ENCODE results near the gene TSPO2. TPM values are rescaled to one million over a fixed set of nuclear protein-coding genes. Genes with fewer than 3 reads are reported as not detected.

TSPO2 gene
- total and polyA plus RNA-seq, 2 donors (not counting 3 experiments of a cell fraction or from before 2014, with no cell fraction given): not detected

DNA sequence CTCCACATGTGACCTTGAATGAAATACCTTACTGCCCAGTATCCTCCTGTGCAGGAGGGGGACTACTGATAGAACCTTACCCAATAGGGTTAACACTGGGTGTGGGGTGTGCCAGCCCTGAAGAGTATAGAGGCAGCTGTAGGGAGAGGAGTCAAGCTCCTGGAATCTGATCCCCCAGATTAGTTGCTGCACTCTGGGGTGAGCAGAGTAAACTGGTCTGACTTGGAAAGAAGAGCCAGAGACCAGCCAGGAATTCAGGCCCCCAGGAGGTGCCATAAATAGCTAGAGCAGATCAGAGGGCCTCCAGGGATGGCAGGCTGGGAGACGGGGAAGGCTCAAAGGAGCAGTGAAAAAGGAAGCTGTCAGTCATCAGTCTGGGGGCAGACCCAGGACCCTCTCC is 7.3 kb downstream of the TSPO2 start:
- Histone ChIP-seq H3K4me2 (ENCODE audit: insufficient read depth, low read length) (no peak overlapping the region), H3K27me3 (ENCODE audit: control insufficient read depth in 2 of 2, insufficient read depth in 2 of 2, low read length in 2 of 2) (peaks cover under 1 to 2% of the 10 kb centered on the region in 2 experiments), H3K79me2 (ENCODE audit: control insufficient read depth, insufficient read depth, low read length) (no peaks in the 10 kb centered on the region), H3K9me3 (replicated peaks; ENCODE audit: control insufficient read depth, insufficient read depth, low read length) (no peaks in the 10 kb centered on the region), H3K9me1 (replicated peaks; ENCODE audit: control insufficient read depth, extremely low read depth, insufficient read depth, low read length) (no peaks in the 10 kb centered on the region), H3K27ac (ENCODE audit: insufficient read depth, low read depth, low read length) (no peak overlapping the region), H4K20me1 (replicated peaks; ENCODE audit: control insufficient read depth, extremely low read depth, insufficient read depth, low read length) (no peaks in the 10 kb centered on the region), H3K4me3 (replicated peaks in 1 of 3; ENCODE audit: insufficient read depth in 1 of 3, low read depth in 1 of 3, low read length in 3 of 3) (no peak overlapping the region), H2AFZ (ENCODE audit: low read depth, low read length) (no peak overlapping the region), H3K4me1 (ENCODE audit: control insufficient read depth, extremely low read depth, insufficient read depth, low read length) (peaks cover 5% of the 10 kb centered on the region), H3K9ac (replicated peaks; ENCODE audit: extremely low read depth, insufficient read depth, low read length) (no peak overlapping the region), H3K36me3 (ENCODE audit: control insufficient read depth in 2 of 2, extremely low read depth in 1 of 2, insufficient read depth in 2 of 2, low read length in 2 of 2) (no peaks in the 10 kb centered on the region)
- dilution Hi-C loops (cut with MboI; ENCODE audit: extremely low pct_ligation_motif_present, low sequenced_read_pairs) (no loop called here), intact Hi-C loops (cut with micrococcal nuclease) (no loop called here)
- CTCF ChIA-PET: interaction anchor here (3.2 kb wide), 1 partner anchor 10 kb away, joined by 22 read pairs; the partner anchor contains the start of gene UNC5CL
- TF ChIP-seq FOS (IDR thresholded peaks at IDR 0.05; ENCODE audit: borderline replicate concordance, insufficient read depth, low read length): no peak
- no peak for TF ChIP-seq MYC (IDR thresholded peaks at IDR 0.05; ENCODE audit: low read depth, low read length)
- no peak for TF ChIP-seq EZH2 (IDR thresholded peaks at IDR 0.05; ENCODE audit: borderline replicate concordance, low read depth, low read length, severe bottlenecking)
- TF ChIP-seq POLR2A (IDR thresholded peaks at IDR 0.05; ENCODE audit: low read depth, low read length): no peak
- TF ChIP-seq GATA2 (IDR thresholded peaks at IDR 0.05; ENCODE audit: insufficient read depth, insufficient read length, low read depth, low read length): no peak
- no peak for TF ChIP-seq JUN (IDR thresholded peaks at IDR 0.05; ENCODE audit: borderline replicate concordance, insufficient read depth, insufficient read length, low read depth)
- BruUV-seq (replicated peaks): no TSS peak
- DNase-seq (ENCODE audit: low read depth, low spot score) (no peak), FAIRE-seq (no peak)
- POLR2A ChIA-PET: no interaction called here

DNA sequence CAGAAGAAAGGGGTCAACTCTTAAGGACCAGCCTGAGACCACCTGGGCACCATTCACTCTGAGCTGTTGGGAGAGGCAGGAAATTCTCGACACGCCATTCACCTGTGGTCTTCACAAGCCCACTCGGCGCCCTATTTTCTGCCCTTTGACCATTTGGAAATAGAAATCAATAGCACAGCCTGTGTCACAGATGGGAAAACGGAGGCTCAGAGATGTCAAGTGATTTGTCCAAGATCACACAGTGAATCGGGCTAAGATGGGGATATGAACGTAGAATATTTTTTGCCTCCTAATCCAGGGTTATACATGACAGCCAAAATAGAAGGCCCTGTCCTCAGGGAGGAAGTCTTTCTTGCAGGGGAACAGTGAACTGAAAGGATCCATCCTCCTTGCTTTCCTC is 7.7 kb downstream of the TSPO2 start:
- Histone ChIP-seq H3K79me2 (ENCODE audit: control insufficient read depth, insufficient read depth, low read length) (no peaks in the 10 kb centered on the region), H3K4me3 (replicated peaks in 1 of 3; ENCODE audit: insufficient read depth in 1 of 3, low read depth in 1 of 3, low read length in 3 of 3) (no peak overlapping the region), H3K27me3 (ENCODE audit: control insufficient read depth in 2 of 2, insufficient read depth in 2 of 2, low read length in 2 of 2) (peaks cover 2 to 3% of the 10 kb centered on the region in 2 experiments), H3K9me3 (replicated peaks; ENCODE audit: control insufficient read depth, insufficient read depth, low read length) (no peaks in the 10 kb centered on the region), H2AFZ (ENCODE audit: low read depth, low read length) (no peak overlapping the region), H3K36me3 (ENCODE audit: control insufficient read depth in 2 of 2, extremely low read depth in 1 of 2, insufficient read depth in 2 of 2, low read length in 2 of 2) (no peaks in the 10 kb centered on the region), H3K27ac (ENCODE audit: insufficient read depth, low read depth, low read length) (no peak overlapping the region), H3K9me1 (replicated peaks; ENCODE audit: control insufficient read depth, extremely low read depth, insufficient read depth, low read length) (no peaks in the 10 kb centered on the region), H3K4me1 (ENCODE audit: control insufficient read depth, extremely low read depth, insufficient read depth, low read length) (peaks cover 5% of the 10 kb centered on the region), H4K20me1 (replicated peaks; ENCODE audit: control insufficient read depth, extremely low read depth, insufficient read depth, low read length) (no peaks in the 10 kb centered on the region), H3K4me2 (ENCODE audit: insufficient read depth, low read length) (no peak overlapping the region), H3K9ac (replicated peaks; ENCODE audit: extremely low read depth, insufficient read depth, low read length) (no peak overlapping the region)
- no peak for FAIRE-seq
- ChIA-PET CTCF (interaction anchor here (3.2 kb wide), 1 partner anchor 10 kb away, joined by 22 read pairs; the partner anchor contains the start of gene UNC5CL), POLR2A (no interaction called here)
- intact Hi-C loops (cut with micrococcal nuclease): no loop called here
- dilution Hi-C loops (cut with MboI; ENCODE audit: extremely low pct_ligation_motif_present, low sequenced_read_pairs): no loop called here
- no peak for TF ChIP-seq JUN (IDR thresholded peaks at IDR 0.05; ENCODE audit: borderline replicate concordance, insufficient read depth, insufficient read length, low read depth)
- TF ChIP-seq GATA2 (IDR thresholded peaks at IDR 0.05; ENCODE audit: insufficient read depth, insufficient read length, low read depth, low read length): no peak
- no peak for TF ChIP-seq FOS (IDR thresholded peaks at IDR 0.05; ENCODE audit: borderline replicate concordance, insufficient read depth, low read length)
- no peak for TF ChIP-seq POLR2AphosphoS5 (IDR thresholded peaks at IDR 0.05; ENCODE audit: insufficient read depth, low read depth, low read length)
- TF ChIP-seq, protein P1, sequence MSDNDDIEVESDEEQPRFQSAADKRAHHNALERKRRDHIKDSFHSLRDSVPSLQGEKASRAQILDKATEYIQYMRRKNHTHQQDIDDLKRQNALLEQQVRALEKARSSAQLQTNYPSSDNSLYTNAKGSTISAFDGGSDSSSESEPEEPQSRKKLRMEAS (IDR thresholded peaks at IDR 0.05; ENCODE audit: insufficient read depth, insufficient read length): no peak
- TF ChIP-seq, protein P2, sequence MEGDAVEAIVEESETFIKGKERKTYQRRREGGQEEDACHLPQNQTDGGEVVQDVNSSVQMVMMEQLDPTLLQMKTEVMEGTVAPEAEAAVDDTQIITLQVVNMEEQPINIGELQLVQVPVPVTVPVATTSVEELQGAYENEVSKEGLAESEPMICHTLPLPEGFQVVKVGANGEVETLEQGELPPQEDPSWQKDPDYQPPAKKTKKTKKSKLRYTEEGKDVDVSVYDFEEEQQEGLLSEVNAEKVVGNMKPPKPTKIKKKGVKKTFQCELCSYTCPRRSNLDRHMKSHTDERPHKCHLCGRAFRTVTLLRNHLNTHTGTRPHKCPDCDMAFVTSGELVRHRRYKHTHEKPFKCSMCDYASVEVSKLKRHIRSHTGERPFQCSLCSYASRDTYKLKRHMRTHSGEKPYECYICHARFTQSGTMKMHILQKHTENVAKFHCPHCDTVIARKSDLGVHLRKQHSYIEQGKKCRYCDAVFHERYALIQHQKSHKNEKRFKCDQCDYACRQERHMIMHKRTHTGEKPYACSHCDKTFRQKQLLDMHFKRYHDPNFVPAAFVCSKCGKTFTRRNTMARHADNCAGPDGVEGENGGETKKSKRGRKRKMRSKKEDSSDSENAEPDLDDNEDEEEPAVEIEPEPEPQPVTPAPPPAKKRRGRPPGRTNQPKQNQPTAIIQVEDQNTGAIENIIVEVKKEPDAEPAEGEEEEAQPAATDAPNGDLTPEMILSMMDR (IDR thresholded peaks at IDR 0.05; ENCODE audit: extremely low read depth in 1 of 2, insufficient read depth in 1 of 2, low read depth in 1 of 2, low read length in 2 of 2): no peak
- DNase-seq (ENCODE audit: low read depth, low spot score): no peak
- BruUV-seq (replicated peaks): no TSS peak
